ENCODE data around the gene CIAO3.

CIAO3 gene

GRCh38 chr16:734981-735881 is 5.6 kb downstream of the CIAO3 start:
- no peak for DNase-seq (ENCODE audit: low read depth in 2 of 2)

DNA sequence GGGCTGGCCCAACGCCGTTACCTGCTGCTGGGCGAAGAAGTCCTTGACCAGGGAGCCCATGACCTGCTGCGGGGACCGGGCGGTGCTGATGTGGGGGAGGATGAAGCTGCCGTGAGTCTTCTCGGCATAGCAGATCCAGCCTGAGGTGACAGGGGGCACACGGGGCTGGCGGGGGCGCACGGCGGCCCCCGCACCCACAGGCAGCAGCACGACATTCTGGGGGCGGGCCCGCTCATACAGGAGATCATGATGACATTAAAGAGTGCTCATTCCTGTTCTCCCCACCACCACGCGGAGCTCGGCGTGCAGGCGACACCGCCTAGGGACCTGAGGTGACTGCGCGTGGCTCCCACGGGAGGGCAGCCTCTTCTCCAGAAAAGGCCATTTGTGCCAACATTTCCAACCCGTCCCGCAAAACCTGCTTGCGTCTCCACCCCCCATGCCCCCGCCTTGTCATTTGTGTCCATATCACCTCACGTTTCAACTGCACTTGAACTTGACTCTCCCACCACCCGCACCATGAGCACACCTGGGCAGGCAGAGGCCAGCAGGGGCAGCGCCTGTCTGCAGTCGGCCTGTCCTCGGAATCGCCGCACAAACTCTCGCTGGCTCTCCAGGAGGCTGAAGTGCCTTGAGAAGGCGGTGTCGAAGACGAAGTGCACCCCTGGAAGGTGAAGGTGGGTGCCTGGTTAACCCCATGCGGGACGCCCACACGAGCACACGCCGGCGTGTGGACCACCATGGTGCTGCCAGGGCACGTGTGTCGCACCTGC is 6.4 kb downstream of the CIAO3 start:
- no peak for DNase-seq (ENCODE audit: low read depth in 2 of 2)

- DNase-seq (ENCODE audit: low read depth in 2 of 2), result no peak
Measured at GRCh38 chr16:733382-734207, 7.2 kb downstream of the CIAO3 start.

- DNase-seq (ENCODE audit: low read depth in 2 of 2), result no peak
Measured at GRCh38 chr16:732936-733335, 7.9 kb downstream of the CIAO3 start.

GRCh38 chr16:732332-732731 is 8.5 kb downstream of the CIAO3 start:
- DNase-seq (ENCODE audit: low read depth in 2 of 2), result no peak

DNA sequence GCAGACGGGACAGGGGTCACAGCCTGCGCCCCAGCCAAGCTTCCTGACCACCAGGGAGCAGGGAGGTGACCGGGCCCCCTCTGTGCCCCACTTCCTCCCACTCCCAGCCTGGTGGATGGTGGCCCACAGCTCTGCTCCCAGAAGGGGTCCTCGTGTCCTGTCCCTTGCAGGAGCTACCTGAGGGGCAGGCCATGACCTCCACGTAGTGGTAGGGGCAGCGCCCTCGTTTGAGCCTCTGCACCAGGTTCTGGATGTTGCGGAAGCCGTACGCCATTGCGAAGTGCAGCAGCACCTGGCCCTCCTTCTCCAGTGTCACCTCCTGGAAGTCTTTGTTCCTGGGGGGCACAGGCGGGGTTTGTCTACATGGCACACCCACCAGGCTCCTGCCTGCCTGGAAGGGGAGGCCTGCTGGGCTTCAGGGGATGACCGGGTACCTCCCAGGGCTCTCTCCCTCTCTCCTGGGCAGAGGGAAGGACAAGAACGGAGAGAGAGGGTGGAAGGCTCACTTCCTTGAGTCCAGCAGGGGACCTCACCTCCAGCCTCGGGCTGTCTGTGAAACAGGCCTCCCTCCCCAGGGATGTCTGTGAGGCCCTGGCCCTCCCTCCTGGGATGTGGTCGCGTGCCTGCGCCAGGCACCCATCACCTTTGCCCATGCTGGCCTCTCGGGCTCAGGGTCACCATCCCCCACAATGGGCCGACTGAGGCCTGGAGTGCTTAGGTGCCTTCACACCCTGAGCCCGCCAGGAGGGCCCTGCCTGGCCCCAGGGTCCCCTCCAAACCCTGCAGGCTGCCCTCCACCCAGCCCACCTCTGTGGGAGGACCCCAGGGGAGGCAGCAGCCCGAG is 9.9 kb downstream of the CIAO3 start:
- DNase-seq (ENCODE audit: low read depth in 2 of 2), result no peak

- DNase-seq (ENCODE audit: low read depth in 2 of 2), result no peak
Measured at GRCh38 chr16:729768-730665, 10.8 kb downstream of the CIAO3 start.

DNA sequence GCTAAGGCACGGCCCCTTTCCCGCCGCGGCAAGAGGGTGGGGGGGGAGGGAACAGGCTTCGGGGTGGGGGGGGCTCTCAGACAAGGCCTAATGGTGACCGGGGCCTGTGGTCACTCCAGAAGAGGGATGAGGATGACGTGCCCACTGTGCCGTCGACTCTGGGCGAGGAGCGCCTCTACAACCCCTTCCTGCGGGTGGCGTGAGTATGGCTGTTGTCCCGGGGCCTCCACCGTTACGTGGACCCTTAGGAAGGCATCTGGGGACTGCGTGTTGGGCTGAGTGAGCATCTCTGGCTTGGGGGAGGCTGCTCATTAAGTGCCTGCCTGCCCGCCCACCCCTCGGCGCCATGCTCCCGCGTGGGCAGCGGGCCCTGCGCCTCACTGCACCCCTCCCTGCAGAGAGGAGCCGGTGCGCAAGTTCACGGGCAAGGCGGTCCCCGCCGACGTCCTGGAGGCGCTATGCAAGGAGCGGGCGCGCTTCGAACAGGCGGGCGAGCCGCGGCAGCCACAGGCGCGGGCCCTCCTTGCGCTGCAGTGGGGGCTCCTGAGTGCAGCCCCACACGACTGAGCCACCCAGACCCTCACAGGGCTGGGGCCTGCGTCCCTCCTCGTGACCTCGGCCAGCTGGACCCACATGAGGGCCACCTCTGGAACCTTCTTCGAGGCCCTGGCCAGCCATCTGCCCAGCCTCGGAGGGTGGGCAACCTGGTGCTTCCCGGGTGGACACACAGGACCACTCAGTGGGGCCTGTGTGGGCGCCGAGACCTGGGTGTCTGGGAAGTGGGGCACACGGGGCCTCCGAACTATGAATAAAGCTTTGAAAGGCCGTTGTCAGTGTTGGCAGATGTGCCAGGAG is 11.7 kb downstream of the CIAO3 start:
- DNase-seq (ENCODE audit: low read depth in 2 of 2), result no peak

GRCh38 chr16:728131-728889 is 12.5 kb downstream of the CIAO3 start:
- no peak for DNase-seq (ENCODE audit: low read depth in 2 of 2)

- no peak for DNase-seq (ENCODE audit: low read depth in 2 of 2)
Measured at GRCh38 chr16:727291-727977, 13.4 kb downstream of the CIAO3 start.

DNA sequence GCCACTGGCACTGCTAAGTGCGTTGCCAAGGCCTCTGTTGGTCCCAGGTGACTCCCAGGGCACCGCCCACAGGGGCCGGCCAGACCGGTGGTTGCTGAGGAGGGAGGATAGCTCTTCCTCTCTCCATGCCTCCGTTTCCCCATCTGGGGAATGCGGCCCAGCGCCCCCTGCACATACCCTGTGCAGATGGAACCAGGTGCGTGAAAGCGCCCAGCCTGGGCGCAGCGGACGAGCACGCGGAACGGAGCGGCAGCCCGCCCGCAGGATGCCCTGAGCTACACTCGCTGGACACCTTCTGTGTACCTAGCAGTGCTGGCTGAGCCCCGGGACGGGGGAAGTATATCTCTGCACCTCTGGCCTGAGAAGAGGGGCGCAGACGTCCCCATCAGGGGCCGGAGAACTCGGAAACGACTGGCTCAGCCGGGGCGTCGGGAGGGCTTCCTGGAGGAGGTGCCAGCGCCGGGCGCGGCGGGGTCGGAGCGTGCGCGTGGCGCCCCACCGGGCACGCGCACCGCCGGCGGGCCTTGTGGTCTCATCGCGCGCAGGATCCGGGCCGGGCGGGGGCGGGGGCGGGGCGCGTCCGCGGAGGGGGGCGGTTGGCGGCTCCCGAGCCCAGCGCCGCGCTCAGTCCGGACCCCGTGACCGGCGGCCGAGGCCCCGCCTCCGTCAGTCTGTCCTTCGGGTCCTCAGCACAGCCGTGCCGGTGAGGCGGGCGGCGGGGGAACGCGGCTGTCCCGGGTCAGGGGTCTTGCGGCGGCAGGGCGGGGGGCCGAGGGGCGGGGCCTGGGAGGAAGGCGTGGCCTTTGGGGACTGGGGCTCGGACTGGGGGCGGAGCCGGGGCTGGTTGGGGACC is 14.1 kb downstream of the CIAO3 start, which contains the start of the genes CCDC78 and HAGHL:
Gene CCDC78 (minus strand): TSS at position 6 of the 853 bp plus-strand sequence. CDS start 76 bp downstream, outside the sequence.
Gene HAGHL (plus strand): TSS at position 669 of the 853 bp plus-strand sequence. CDS start 404 bp downstream, outside the sequence.
- no peak for DNase-seq (ENCODE audit: low read depth in 2 of 2)

GRCh38 chr16:726188-726437 is 14.7 kb downstream of the CIAO3 start:
- DNase-seq (ENCODE audit: low read depth in 2 of 2), result no peak

DNA sequence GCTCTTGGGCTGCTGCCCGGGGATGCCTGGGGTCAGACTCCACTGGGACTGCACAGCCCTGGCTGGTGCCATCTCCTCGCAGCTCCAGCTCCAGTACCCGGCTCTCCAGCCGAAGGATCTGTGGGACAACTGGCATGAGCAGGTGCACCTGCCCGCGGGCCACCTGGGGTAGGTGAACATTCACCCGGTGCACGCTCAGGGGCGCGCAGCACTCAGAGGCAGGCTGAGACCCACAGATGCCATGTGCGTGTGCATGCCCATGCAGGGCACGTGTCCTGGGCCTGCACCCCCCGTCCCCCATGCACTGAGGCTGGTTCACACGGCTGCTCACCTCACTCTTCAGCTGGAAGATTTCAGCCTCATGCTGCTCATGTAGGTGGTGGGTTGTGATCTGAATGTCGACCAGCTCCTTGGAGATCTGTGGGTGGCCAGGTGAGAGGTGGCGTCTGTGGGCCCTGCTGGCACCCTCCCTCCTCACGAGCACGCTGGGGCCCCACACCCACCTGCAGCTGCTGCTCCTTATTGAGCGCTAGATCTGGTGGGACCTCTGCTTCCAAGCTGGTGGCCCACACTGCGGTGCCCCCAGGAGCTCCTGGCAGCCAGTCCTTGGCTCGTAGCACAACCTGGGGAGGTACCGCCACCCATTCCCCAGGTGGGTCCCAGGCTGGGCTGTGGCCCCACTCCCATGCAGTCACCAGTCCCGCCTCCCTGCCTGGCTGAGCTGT is 15.2 kb downstream of the CIAO3 start:
- DNase-seq (ENCODE audit: low read depth in 2 of 2), result no peak

GRCh38 chr16:725041-725376 is 15.8 kb downstream of the CIAO3 start:
- no peak for DNase-seq (ENCODE audit: low read depth in 2 of 2)

GRCh38 chr16:724188-725040 is 16.4 kb downstream of the CIAO3 start:
- DNase-seq (ENCODE audit: low read depth in 2 of 2), result no peak

Measured in fibroblast of skin of left biceps (primary cell).